ENCODE data around the gene HTN3.

HTN3 gene

GRCh38 chr4:70062000-70062399 lies 33.7 kb downstream of the HTN3 start:
- TF ChIP-seq CTCF (IDR thresholded peaks at IDR 0.05), result no peak

- no peak for TF ChIP-seq CTCF (IDR thresholded peaks at IDR 0.05)
Observed at GRCh38 chr4:70080205-70080604, 51.9 kb downstream of the HTN3 start.
